GM18868 (cell line): Measurements from ENCODE around the gene CHST15.

Experiments used
- ATAC-seq: cut with Tn5 transposase; IDR thresholded peaks from one replicate; pipeline ENCODE4 v1.9.1; 2021; ENCODE audit warnings: mild to moderate bottlenecking, moderate library complexity; ENCODE audit not compliant: unreplicated experiment

CHST15 gene

GRCh38 chr10:124003481-124003870, 89.9 kb downstream of the CHST15 start:
- no peak for ATAC-seq

- ATAC-seq, result no peak
Measured at GRCh38 chr10:124003070-124003419, 90.4 kb downstream of the CHST15 start.

- ATAC-seq, result no peak
Measured at GRCh38 chr10:124002391-124003069, 90.9 kb downstream of the CHST15 start.

- ATAC-seq, result no peak
Measured at GRCh38 chr10:124001391-124002148, 91.8 kb downstream of the CHST15 start.

DNA sequence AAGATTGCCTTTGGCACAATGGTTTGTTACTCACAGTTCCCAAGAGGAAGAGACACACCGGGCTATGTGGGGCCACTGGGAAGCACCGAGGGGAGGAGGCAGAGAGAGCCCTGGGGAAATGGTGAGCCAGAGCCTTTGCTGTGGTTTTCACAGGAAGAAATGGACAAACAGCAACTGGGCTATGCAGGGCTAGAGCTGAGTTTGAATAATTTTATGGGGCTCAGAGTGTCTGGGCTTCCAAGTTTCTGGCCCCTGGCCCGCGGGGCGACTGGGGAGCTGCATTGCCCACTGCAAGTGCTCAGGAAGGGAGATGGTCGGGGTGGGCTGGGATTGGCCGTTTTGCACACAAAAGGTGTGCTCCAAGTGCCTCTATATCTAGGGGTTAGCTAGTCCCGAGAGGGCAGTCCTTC, 92.6 kb downstream of the CHST15 start:
- ATAC-seq, result no peak

DNA sequence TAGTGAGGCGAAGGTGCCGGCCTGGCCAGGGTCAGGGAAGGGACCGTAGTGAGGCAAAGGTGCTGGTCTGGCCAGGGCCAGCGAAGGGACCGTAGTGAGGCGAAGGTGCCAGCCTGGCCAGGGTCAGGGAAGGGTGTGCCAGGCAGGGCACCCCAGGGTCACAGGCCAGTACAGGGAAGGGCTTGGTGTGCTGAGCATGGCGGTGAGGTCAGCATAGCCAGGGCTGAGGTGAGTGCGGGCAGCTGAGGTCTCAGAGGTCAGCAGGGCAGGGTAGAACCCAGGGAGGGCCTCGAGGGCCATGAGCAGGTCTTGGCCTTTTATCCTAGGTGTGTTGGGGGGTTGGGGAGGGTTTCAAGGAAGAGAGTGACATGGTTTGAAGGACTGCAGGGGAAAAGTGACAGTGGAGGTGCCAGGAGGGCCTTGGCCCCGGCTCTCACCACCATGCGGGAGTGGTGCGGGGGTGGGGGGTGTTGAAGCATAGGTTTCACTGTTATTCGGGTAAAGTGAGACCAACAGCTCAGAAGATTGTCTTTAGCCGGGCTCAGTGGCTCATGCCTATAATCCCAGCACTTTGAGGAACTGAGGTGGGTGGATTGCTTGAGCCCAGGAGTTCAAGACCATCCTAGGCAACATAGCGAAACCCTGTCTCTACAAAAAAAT, 93.3 kb downstream of the CHST15 start:
- no peak for ATAC-seq

DNA sequence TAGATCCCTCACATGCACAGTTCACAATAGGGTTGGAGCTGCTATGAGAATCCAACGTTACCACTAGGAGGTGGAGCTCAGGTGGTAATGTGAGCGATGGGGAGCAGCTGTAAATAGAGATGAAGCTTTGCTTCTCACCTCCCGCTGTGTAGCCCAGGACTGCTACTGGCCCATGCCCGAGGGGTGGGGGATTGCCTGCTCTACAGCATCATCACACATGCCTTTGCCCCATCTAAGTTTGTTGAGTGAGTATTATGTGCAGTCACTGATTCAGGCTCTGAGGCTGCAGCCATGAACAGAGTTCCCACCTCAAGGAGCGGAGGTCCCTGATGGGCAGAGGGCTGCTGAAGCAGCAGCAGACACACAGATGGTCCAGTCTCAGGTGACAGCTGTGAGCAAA, 94.1 kb downstream of the CHST15 start:
- no peak for ATAC-seq

- no peak for ATAC-seq
Measured at GRCh38 chr10:123998197-123999141, 94.9 kb downstream of the CHST15 start.

- no peak for ATAC-seq
Measured at GRCh38 chr10:123997486-123998196, 95.8 kb downstream of the CHST15 start.

DNA sequence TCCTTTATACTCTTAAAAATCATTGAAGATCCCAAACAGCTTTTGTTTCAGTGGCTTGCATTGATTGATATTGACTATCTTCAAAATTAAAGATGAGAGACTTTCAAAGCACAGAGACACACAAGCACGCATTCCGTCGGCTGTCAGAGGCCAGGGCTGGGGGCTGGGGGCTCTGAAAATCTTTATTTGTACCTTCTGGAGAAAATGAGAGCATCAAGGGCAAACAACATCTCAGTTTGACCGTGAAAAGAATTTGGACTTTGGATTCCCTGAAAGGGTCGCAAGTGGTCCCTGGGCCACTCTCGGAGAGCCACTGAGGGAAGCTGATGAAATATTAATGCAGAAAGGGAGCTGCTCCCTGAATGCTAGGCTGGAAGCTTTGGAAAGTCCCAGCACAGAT, 96.4 kb downstream of the CHST15 start:
- no peak for ATAC-seq

- no peak for ATAC-seq
Measured at GRCh38 chr10:123996302-123996701, 97.1 kb downstream of the CHST15 start.

GRCh38 chr10:123995461-123996131, 97.8 kb downstream of the CHST15 start:
- ATAC-seq, result no peak

GRCh38 chr10:123995082-123995460, 98.3 kb downstream of the CHST15 start:
- ATAC-seq, result no peak

GRCh38 chr10:123994417-123995081, 98.8 kb downstream of the CHST15 start:
- peak; percentile 64 for ATAC-seq

DNA sequence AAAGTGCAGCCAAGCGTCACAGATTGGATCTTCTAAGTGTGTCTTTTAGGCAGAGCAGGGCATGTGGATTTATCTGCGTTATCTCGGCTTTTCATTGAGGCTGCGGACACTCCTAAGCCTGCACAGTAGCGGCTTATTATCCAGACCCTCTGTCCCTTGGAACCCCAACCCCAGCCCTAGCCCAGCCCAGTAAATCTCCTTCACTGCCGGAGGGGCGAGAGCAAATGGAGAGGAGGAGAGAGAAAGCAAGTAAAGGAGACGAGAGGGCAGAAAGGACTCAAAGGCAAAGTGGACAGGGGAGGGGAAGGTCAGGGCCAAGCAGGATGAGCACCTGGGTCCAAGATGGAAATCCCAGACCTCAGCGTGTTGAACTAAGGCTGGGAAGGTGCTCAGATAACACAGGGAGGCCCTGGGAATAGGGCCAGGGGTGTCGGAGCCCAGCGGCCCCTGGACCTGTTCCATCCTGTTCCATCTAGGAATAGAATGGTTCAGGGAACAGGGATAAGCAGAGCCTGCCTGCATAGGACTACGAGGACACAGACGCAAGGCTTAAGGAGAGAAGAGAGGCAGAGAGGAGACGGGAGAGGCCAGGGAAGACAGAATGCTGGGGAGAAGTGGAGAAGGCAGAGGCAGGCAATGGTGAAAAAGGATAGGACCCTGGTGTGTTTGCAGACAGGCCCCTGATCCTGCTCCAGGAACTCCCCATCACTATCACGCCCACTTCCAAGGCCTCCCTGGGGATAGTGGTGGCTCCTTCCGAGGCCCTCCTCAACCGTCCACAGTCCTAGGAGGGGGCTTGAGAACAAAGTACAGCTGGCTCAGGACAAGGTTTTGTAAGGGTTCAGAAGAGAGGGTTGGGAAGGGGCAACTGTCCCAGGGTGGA, 99.6 kb downstream of the CHST15 start:
- ATAC-seq, result no peak

- no peak for ATAC-seq
Measured at GRCh38 chr10:123991611-123992570, 101.5 kb downstream of the CHST15 start.

GRCh38 chr10:123990889-123991288, 102.5 kb downstream of the CHST15 start:
- no peak for ATAC-seq
